ENCODE measurements around the gene KCNJ11. TPM values are rescaled to one million over a fixed set of nuclear protein-coding genes. Genes with fewer than 3 reads are reported as not detected.

The KCNJ11 gene
- polyA plus RNA-seq, 1 donor from 2014 or later: 8.0 TPM

DNA sequence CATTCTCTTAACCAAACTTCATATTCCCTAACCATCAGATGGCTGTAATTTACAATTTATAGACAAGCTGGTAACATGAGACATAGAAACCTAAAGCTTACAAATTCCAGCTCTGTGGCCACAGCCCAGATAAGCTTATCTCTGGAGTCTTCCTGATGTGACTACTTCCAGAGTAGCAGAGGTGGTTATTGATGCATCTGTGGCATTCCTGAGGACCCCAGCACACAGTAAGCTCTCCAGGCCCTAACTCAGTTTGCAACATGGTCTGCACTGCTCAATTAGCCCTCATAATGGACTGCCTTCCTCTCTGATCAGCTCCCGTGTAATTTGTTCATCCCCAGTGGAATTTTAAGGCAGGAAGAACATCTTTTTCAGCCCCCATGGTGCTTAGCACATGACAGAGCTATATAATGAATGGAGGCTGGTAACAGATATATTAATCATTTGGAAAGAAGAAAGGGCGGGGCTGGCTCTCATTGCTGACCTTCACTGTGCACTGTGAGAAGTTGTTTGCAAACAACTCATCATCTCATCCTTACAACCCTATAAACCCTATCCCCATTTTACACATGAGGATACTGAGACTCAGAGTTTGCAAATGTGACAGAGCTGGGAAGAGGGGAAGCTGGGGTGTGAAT lies 30.1 kb upstream of the KCNJ11 start:
- no peak overlapping the region for H3K27ac ChIP-seq (ENCODE audit: low read length)
- H3K79me2 ChIP-seq (replicated peaks; ENCODE audit: insufficient read depth, low read length): no peaks in the 10 kb centered on the region
- H3K36me3 ChIP-seq (ENCODE audit: insufficient read depth, low read length): no peaks in the 10 kb centered on the region
- H4K20me1 ChIP-seq (ENCODE audit: insufficient read depth): no peaks in the 10 kb centered on the region
- TF ChIP-seq SMC3 (conservative IDR thresholded peaks at IDR 0.05; ENCODE audit: poor library complexity) (no peak), EZH2 (IDR thresholded peaks at IDR 0.05; ENCODE audit: borderline replicate concordance, insufficient read depth, low read length, poor library complexity, severe bottlenecking) (no peak), MXI1 (conservative IDR thresholded peaks at IDR 0.05; ENCODE audit: poor library complexity, severe bottlenecking) (no peak), EP300 (conservative IDR thresholded peaks at IDR 0.05; ENCODE audit: poor library complexity, severe bottlenecking) (no peak), CTCF (IDR thresholded peaks at IDR 0.05; ENCODE audit: poor library complexity, severe bottlenecking) (no peak), RAD21 (conservative IDR thresholded peaks at IDR 0.05) (no peak), POLR2AphosphoS5 (IDR thresholded peaks at IDR 0.05) (no peak), TAF1 (IDR thresholded peaks at IDR 0.05; ENCODE audit: low read depth) (no peak)
- TF ChIP-seq, protein P1, sequence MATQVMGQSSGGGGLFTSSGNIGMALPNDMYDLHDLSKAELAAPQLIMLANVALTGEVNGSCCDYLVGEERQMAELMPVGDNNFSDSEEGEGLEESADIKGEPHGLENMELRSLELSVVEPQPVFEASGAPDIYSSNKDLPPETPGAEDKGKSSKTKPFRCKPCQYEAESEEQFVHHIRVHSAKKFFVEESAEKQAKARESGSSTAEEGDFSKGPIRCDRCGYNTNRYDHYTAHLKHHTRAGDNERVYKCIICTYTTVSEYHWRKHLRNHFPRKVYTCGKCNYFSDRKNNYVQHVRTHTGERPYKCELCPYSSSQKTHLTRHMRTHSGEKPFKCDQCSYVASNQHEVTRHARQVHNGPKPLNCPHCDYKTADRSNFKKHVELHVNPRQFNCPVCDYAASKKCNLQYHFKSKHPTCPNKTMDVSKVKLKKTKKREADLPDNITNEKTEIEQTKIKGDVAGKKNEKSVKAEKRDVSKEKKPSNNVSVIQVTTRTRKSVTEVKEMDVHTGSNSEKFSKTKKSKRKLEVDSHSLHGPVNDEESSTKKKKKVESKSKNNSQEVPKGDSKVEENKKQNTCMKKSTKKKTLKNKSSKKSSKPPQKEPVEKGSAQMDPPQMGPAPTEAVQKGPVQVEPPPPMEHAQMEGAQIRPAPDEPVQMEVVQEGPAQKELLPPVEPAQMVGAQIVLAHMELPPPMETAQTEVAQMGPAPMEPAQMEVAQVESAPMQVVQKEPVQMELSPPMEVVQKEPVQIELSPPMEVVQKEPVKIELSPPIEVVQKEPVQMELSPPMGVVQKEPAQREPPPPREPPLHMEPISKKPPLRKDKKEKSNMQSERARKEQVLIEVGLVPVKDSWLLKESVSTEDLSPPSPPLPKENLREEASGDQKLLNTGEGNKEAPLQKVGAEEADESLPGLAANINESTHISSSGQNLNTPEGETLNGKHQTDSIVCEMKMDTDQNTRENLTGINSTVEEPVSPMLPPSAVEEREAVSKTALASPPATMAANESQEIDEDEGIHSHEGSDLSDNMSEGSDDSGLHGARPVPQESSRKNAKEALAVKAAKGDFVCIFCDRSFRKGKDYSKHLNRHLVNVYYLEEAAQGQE (IDR thresholded peaks at IDR 0.05; ENCODE audit: borderline replicate concordance): no peak
- no peaks in the 10 kb centered on the region for H3F3A ChIP-seq (ENCODE audit: insufficient read depth, low read length, poor library complexity, severe bottlenecking)
- H3K27me3 ChIP-seq (ENCODE audit: insufficient read depth, low read depth, low read length): no peaks in the 10 kb centered on the region
- H3K4me3 ChIP-seq (ENCODE audit: low read length): no peak overlapping the region
- no peaks in the 10 kb centered on the region for H3K9me3 ChIP-seq (ENCODE audit: low read length)
- H3K9me2 ChIP-seq (ENCODE audit: insufficient read depth, low read length): no peaks in the 10 kb centered on the region
- H3K4me2 ChIP-seq (ENCODE audit: low read length): no peak overlapping the region
- H2AFZ ChIP-seq (ENCODE audit: low read depth, low read length): no peak overlapping the region
- H3K9ac ChIP-seq (ENCODE audit: low read length): no peak overlapping the region

GRCh38 chr11:17416492-17416891 lies 28.0 kb upstream of the KCNJ11 start:
- no peaks in the 10 kb centered on the region for H3F3A ChIP-seq (ENCODE audit: insufficient read depth, low read length, poor library complexity, severe bottlenecking)
- H3K27me3 ChIP-seq (ENCODE audit: insufficient read depth, low read depth, low read length): no peaks in the 10 kb centered on the region
- H3K9me2 ChIP-seq (ENCODE audit: insufficient read depth, low read length): no peaks in the 10 kb centered on the region
- H3K27ac ChIP-seq (ENCODE audit: low read length): no peak overlapping the region
- no peaks in the 10 kb centered on the region for H3K9me3 ChIP-seq (ENCODE audit: low read length)
- H4K20me1 ChIP-seq (ENCODE audit: insufficient read depth): no peaks in the 10 kb centered on the region
- H3K79me2 ChIP-seq (replicated peaks; ENCODE audit: insufficient read depth, low read length): no peaks in the 10 kb centered on the region
- no peak for TF ChIP-seq TAF1 (IDR thresholded peaks at IDR 0.05; ENCODE audit: low read depth)
- H3K36me3 ChIP-seq (ENCODE audit: insufficient read depth, low read length): no peaks in the 10 kb centered on the region
- no peak overlapping the region for H3K9ac ChIP-seq (ENCODE audit: low read length)
- no peak overlapping the region for H3K4me3 ChIP-seq (ENCODE audit: low read length)
- H3K4me2 ChIP-seq (ENCODE audit: low read length): no peak overlapping the region
- H2AFZ ChIP-seq (ENCODE audit: low read depth, low read length): no peak overlapping the region

All from neural cell (in vitro differentiated cells).